Brain pericyte (primary cell): ENCODE results near the gene NPIPA3.
"Not testable (repeated sequence)": the region's sequence is repeated elsewhere in the genome, so short reads cannot be mapped to it uniquely, and the experiment has no call there.

Experiments used
- DNase-seq: peaks from one replicate; pipeline ENCODE4 v3.0.0-alpha.2; 2012; ENCODE audit warnings: low read depth, low spot score

NPIPA3 gene

GRCh38 chr16:14742273-14743128 is 39.3 kb downstream of the NPIPA3 start, which contains the start of gene NPIPA2:
Gene NPIPA2 (plus strand): TSS chr16:14742533. CDS start chr16:14748066, 5,533 bp downstream.
- DNase-seq, result not testable (repeated sequence)

GRCh38 chr16:14773654-14774053 is 70.4 kb downstream of the NPIPA3 start:
- not testable (repeated sequence) for DNase-seq

- not testable (repeated sequence) for DNase-seq
Measured at GRCh38 chr16:14775624-14776023, 72.4 kb downstream of the NPIPA3 start.
